ENCODE measurements around the gene NF1.

DNA sequence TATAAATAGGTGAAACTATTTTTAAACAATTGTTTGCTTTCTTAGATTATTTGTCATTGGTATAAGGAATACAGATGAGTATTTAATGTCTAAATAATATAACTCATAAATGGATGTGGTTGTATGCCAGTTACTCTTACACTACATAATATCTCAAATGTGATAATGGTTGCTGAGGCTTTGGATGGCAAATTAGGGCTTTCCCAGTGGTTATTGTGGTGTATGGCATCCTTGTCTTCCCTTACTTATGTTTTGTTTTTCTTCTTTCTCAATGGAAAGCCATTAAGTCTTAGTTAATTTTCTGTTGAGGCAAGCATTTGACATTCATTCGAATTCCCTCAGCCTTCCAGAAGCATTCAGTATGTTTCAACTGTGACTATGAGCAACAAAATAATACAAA, 191.8 kb downstream of the NF1 start:
- no peak for TF ChIP-seq CTCF (conservative IDR thresholded peaks at IDR 0.05; ENCODE audit: low read depth, low read length)
- no peak for TF ChIP-seq EZH2 (IDR thresholded peaks at IDR 0.05; ENCODE audit: low read length, unreplicated experiment)

All from PC-3 (cell line).